ENCODE results near the gene SLX4. TPM values are rescaled to one million over a fixed set of nuclear protein-coding genes. Genes with fewer than 3 reads are reported as not detected.

Gene SLX4
- total and polyA plus RNA-seq, 2 donors (not counting 3 experiments of a cell fraction or from before 2014, with no cell fraction given) = 2.9 to 8.9 TPM

- intact Hi-C loops (cut with micrococcal nuclease) = no loop called here
- POLR2A ChIA-PET = no interaction called here
- BruUV-seq (replicated peaks) = no TSS peak
- Histone ChIP-seq H3K36me3 (ENCODE audit: control insufficient read depth in 2 of 2, extremely low read depth in 1 of 2, insufficient read depth in 2 of 2, low read length in 2 of 2) (no peaks in the 10 kb centered on the region), H3K9ac (replicated peaks; ENCODE audit: extremely low read depth, insufficient read depth, low read length) (no peak overlapping the region), H3K4me3 (replicated peaks in 1 of 3; ENCODE audit: insufficient read depth in 1 of 3, low read depth in 1 of 3, low read length in 3 of 3) (no peak overlapping the region), H2AFZ (ENCODE audit: low read depth, low read length) (no peak overlapping the region), H3K79me2 (ENCODE audit: control insufficient read depth, insufficient read depth, low read length) (peaks cover 10% of the 10 kb centered on the region), H3K27ac (ENCODE audit: insufficient read depth, low read depth, low read length) (no peak overlapping the region), H3K27me3 (ENCODE audit: control insufficient read depth in 2 of 2, insufficient read depth in 2 of 2, low read length in 2 of 2) (no peaks in the 10 kb centered on the region), H3K4me1 (ENCODE audit: control insufficient read depth, extremely low read depth, insufficient read depth, low read length) (no peaks in the 10 kb centered on the region), H3K9me3 (replicated peaks; ENCODE audit: control insufficient read depth, insufficient read depth, low read length) (no peaks in the 10 kb centered on the region), H3K9me1 (replicated peaks; ENCODE audit: control insufficient read depth, extremely low read depth, insufficient read depth, low read length) (peaks cover 3% of the 10 kb centered on the region), H3K4me2 (ENCODE audit: insufficient read depth, low read length) (no peak overlapping the region), H4K20me1 (replicated peaks; ENCODE audit: control insufficient read depth, extremely low read depth, insufficient read depth, low read length) (no peaks in the 10 kb centered on the region)
- FAIRE-seq (no peak), DNase-seq (ENCODE audit: low read depth, low spot score) (no peak)
- TF ChIP-seq EZH2 (IDR thresholded peaks at IDR 0.05; ENCODE audit: borderline replicate concordance, low read depth, low read length, severe bottlenecking) (no peak), FOS (IDR thresholded peaks at IDR 0.05; ENCODE audit: borderline replicate concordance, insufficient read depth, low read length) (no peak), JUN (IDR thresholded peaks at IDR 0.05; ENCODE audit: borderline replicate concordance, insufficient read depth, insufficient read length, low read depth) (no peak), GATA2 (IDR thresholded peaks at IDR 0.05; ENCODE audit: insufficient read depth, insufficient read length, low read depth, low read length) (no peak), MYC (IDR thresholded peaks at IDR 0.05; ENCODE audit: low read depth, low read length) (no peak), CTCF (IDR thresholded peaks at IDR 0.05; ENCODE audit: extremely low read depth in 1 of 2, insufficient read depth in 1 of 2, low read depth in 1 of 2, low read length in 2 of 2) (no peak), POLR2AphosphoS5 (IDR thresholded peaks at IDR 0.05; ENCODE audit: insufficient read depth, low read depth, low read length) (no peak), POLR2A (IDR thresholded peaks at IDR 0.05; ENCODE audit: low read depth, low read length) (no peak), MAX (IDR thresholded peaks at IDR 0.05; ENCODE audit: insufficient read depth, insufficient read length) (no peak)
- CTCF ChIA-PET = no interaction called here
- dilution Hi-C loops (cut with MboI; ENCODE audit: extremely low pct_ligation_motif_present, low sequenced_read_pairs) = no loop called here
Measured at GRCh38 chr16:3618769-3619141, 7.3 kb upstream of the SLX4 start.
